Tibial artery (tissue), 4 donors: ENCODE measurements around the gene MSL1.

Experiments used
- DNase-seq, 2 donors: peaks; one replicate each; pipeline ENCODE4 v3.0.0-alpha.2; 2019
- H3K27ac ChIP-seq, 2 donors: fragments of 200-600 bp; sonication (generic) in 1 of 2; 1 replicate in 1 of 2; 2 replicates in 1 of 2; pipeline ENCODE4 v1.5.1; 2018 to 2019; ENCODE audit warnings: mild to moderate bottlenecking in 1 of 2
- H3K27me3 ChIP-seq, 2 donors: fragments of 200-600 bp; sonication (generic) in 1 of 2; one replicate each; pipeline versions ENCODE4 v1.5.1 to v1.6.0; 2016 to 2019
- H3K36me3 ChIP-seq, 3 donors: fragments of 200-600 bp; sonication (generic) in 2 of 3; one replicate each; pipeline ENCODE4 v1.5.1; 2016 to 2019; ENCODE audit warnings: mild to moderate bottlenecking in 2 of 3
- H3K4me1 ChIP-seq, 4 donors: fragments of 200-600 bp; sonication (generic) in 2 of 4; 1 replicate in 3 of 4; 2 replicates in 1 of 4; pipeline ENCODE4 v1.5.1; 2016 to 2019
- H3K4me3 ChIP-seq, 2 donors: fragments of 200-600 bp; sonication (generic) in 1 of 2; 1 replicate in 1 of 2; 2 replicates in 1 of 2; pipeline ENCODE4 v1.5.1; 2018 to 2019; ENCODE audit warnings: mild to moderate bottlenecking in 2 of 2
- H3K9me3 ChIP-seq, 3 donors: fragments of 200-600 bp; sonication (generic) in 1 of 3; one replicate each; pipeline ENCODE4 v1.5.1; 2016 to 2019
- intact Hi-C: fragments of 100-400 bp; cut with DNase I; formaldehyde crosslinking; loops from one replicate; pipeline ENCODE4 v1.15.0; 2023; ENCODE audit warnings: low total_unique reads
- TF ChIP-seq, protein P1 (sequence below), 2 experiments: fragments of 200-600 bp in 1 of 2; fragments of 450-650 bp in 1 of 2; IDR thresholded peaks; one replicate each; pipeline ENCODE4 v1.5.1; 2017 to 2019; ENCODE audit warnings: antibody characterized with exemption in 2 of 2, mild to moderate bottlenecking in 1 of 2, moderate library complexity in 1 of 2

The MSL1 gene

DNA sequence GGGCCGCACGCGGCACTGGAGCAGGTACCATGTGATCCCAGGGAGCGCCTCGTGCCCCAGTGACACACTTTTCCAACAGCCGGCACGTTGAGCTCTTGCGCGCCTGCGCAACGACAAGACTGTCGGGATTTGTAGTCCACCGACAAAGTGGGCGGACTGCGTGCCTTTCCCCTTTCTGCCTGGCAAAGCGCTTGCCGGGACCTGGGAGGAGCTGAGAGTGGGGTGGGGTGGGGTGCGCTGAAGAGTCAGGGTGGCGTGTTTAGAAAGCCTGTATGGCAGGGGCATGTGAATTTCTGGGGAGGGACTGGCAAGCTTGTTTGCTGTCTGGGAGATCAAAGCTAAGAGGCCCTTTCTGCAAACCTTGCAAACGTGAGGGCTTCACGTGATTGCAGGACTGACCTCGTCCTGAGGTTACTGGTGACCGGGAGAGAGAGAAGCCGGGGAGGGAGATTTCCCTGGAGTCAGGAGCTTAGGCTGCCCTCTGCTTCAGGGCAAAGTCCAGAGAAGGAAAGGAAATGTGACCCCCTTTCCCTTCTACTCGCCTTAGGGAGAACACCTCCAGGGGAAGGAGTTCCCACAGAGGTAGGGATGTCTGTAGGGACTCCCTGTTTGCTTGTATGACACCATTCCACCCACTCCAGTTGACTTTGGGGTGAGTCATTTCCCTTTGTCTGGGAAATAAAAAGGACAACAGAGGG, 21.0 kb upstream of the MSL1 start:
- TF ChIP-seq, protein P1, sequence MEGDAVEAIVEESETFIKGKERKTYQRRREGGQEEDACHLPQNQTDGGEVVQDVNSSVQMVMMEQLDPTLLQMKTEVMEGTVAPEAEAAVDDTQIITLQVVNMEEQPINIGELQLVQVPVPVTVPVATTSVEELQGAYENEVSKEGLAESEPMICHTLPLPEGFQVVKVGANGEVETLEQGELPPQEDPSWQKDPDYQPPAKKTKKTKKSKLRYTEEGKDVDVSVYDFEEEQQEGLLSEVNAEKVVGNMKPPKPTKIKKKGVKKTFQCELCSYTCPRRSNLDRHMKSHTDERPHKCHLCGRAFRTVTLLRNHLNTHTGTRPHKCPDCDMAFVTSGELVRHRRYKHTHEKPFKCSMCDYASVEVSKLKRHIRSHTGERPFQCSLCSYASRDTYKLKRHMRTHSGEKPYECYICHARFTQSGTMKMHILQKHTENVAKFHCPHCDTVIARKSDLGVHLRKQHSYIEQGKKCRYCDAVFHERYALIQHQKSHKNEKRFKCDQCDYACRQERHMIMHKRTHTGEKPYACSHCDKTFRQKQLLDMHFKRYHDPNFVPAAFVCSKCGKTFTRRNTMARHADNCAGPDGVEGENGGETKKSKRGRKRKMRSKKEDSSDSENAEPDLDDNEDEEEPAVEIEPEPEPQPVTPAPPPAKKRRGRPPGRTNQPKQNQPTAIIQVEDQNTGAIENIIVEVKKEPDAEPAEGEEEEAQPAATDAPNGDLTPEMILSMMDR (IDR thresholded peaks at IDR 0.05): no peak
- DNase-seq: peak; percentile 99 to 100
- Histone ChIP-seq H3K4me3 (peak overlapping the region; percentile 76 to 87), H3K27me3 (no peaks in the 10 kb centered on the region), H3K36me3 (peaks cover 14 to 18% (median 17%) of the 10 kb centered on the region in 3 donors), H3K27ac (peak overlapping the region; percentile 94 to 98), H3K9me3 (no peaks in the 10 kb centered on the region), H3K4me1 (peaks cover 0 to 79% (median 59%) of the 10 kb centered on the region in 4 donors)
- intact Hi-C loops: no loop called here

DNA sequence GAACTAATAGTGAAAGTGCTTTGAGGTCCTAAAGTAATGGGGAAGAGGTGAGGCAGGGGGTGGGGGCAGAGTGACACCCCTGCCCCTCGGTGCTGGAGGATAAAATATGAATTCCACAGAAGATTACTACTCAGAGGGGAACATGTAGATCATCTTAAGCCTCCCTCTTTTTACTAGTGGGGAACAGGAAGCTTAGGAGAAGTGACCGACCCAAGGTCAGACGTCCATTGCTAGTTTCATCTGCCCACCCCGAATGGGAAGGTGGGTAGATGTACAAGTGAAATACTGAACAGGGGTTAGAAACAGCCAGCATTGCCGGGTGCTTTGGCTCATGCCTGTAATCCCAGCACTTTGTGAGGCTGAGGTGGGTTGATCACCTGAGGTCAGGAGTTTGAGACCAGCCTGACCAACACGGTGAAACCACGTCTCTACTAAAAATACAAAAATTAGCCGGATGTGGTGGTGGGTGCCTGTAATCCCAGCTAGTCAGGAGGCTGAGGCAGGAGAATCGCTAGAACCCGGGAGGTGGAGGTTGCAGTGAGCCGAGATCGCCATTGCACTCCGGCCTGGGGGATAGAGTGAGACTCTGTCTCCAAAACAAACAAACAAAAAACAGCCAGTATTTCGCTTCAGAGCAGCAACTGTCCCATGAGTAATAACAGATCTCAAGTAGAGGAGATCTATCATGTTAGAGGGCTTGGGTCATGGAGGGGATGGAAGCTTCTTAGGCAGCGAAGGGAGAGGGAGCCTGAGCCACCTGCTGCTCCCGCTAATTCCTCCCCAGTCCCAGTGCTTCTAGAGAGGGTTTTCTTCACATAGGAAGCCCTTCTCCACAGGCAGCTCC, 20.2 kb upstream of the MSL1 start:
- Histone ChIP-seq H3K9me3 (no peaks in the 10 kb centered on the region), H3K4me3 (peak overlapping the region; percentile 76 to 87), H3K27me3 (no peaks in the 10 kb centered on the region), H3K36me3 (peaks cover 6 to 10% (median 9%) of the 10 kb centered on the region in 3 donors), H3K4me1 (peaks cover 0 to 79% (median 60%) of the 10 kb centered on the region in 4 donors), H3K27ac (peak overlapping the region; percentile 94 to 98)
- DNase-seq: no peak
- intact Hi-C loops: no loop called here
- TF ChIP-seq, protein P1 (IDR thresholded peaks at IDR 0.05): no peak

DNA sequence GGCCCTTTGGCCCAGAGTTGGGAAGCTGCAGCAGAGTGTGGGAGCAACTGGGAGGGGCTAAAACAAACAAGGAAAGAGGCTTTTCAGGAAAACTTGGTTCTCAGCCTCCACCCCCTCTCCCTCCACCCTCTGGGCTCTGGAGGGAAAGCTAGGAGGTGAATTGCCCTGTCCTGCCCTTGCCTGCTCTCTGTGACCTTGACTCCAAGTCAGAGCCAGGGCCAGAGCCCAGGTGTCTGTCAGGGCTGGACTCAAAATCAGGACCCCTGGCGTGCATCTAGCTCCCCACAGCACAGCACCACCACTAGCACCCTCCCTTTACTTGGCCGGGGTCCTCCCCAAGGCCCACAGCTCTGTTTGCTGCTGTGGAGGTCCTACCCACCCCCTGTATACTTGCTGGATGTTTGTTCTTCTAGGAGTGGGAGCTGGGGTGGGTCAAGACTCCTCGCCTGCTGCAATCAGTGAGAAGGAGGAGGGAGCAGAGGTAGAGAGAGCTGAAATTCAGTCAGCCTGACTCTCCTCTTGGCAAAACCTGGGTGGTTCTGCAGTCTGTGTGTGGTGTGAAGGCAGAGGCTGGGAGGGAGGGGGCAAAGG, 18.6 kb upstream of the MSL1 start:
- no peaks in the 10 kb centered on the region for H3K9me3 ChIP-seq
- no peak overlapping the region for H3K4me3 ChIP-seq
- intact Hi-C loops: no loop called here
- H3K27me3 ChIP-seq: no peaks in the 10 kb centered on the region
- no peaks in the 10 kb centered on the region for H3K36me3 ChIP-seq
- peaks cover 0 to 79% (median 60%) of the 10 kb centered on the region in 4 donors for H3K4me1 ChIP-seq
- no peak for DNase-seq
- TF ChIP-seq, protein P1 (IDR thresholded peaks at IDR 0.05): no peak
- H3K27ac ChIP-seq: peak overlapping the region; percentile 94 to 98

GRCh38 chr17:40103688-40104087, 18.1 kb upstream of the MSL1 start:
- Histone ChIP-seq H3K4me1 (peaks cover 3 to 79% (median 59%) of the 10 kb centered on the region in 4 donors), H3K27ac (peak overlapping the region; percentile 94 to 98), H3K27me3 (no peaks in the 10 kb centered on the region), H3K36me3 (no peaks in the 10 kb centered on the region), H3K9me3 (no peaks in the 10 kb centered on the region), H3K4me3 (no peak overlapping the region)
- DNase-seq: no peak
- TF ChIP-seq, protein P1 (IDR thresholded peaks at IDR 0.05): no peak
- intact Hi-C loops: no loop called here

DNA sequence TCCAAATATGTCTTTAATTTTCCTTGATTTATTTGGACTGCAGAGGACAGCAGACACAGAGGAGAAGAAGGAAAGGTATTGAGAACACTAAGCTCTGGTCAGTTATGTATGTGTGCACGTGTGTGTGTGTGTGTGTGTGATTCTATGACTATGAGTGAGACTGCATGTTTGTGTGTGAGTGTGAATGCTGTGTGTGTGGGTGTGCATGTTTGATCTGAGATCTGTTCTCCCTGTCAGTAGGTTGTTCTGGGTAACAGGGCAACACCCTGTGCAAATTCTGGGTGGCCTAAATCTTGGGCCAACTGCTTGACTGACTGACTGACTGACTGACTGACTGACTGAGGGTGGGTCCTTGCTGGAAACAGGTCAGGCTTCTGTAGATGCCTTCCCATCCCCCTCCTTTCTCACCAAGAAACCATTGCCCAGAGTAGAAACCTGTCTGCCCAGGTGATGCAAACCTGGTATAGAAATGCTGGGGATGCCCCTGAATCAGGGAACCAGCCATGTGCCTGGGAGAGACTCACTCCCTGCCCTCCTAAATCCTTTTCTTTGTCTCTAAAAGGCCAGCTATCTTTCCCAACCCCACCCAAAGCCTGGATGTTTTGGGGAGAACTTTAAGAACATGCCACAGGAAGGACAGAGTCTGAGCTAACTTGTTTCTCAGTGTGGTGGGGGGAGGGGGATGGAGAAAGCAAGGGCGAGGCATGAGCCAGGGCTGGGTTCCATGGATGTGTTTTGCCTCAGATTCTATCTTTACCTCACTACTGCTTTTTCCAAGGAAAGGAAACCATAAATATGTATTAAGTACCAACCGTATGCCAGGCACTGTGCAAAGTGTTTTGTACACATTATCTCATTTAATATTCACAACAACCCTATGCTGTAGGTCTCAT, 16.9 kb upstream of the MSL1 start:
- Histone ChIP-seq H3K9me3 (no peaks in the 10 kb centered on the region), H3K27me3 (no peaks in the 10 kb centered on the region), H3K36me3 (no peaks in the 10 kb centered on the region), H3K27ac (peak overlapping the region; percentile 94 to 98), H3K4me1 (peaks cover 8 to 90% (median 70%) of the 10 kb centered on the region in 4 donors), H3K4me3 (no peak overlapping the region)
- TF ChIP-seq, protein P1 (IDR thresholded peaks at IDR 0.05): no peak
- intact Hi-C loops: loop anchor here (5.0 kb wide), 1 partner anchor 33 kb away; no protein-coding TSS in a partner anchor
- DNase-seq: no peak
